ENCODE data around the gene GRIK2.
"Not testable (repeated sequence)": the region's sequence is repeated elsewhere in the genome, so short reads cannot be mapped to it uniquely, and the experiment has no call there.

Gene GRIK2

DNA sequence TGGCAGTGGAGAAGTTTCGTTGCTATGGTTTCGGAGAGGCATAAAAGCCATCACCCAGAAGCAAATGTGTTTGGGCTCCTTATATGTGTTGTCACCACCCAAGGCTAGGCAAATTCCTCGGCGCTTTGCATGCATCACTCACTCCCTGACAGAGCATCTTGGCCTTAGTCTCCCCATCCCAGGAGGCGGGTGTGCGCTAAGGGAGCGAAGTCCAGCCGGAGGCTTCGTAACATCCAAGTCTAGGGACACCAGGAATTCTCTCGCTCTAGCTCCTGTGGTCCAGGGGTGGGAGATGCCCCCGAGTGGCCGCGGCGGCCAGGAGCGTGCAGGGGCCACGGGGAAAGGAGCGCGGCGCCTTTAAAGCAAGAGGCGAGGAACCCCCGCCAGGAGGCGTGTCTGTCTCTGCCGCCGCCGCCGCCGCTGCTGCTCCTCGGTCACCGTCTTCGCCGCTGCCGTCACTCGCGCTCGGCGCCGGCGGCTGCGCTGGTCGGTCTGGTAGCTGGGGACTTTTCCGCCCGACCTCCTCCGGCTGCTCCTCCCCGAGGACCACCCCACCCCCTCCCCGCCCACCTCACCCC, at the start of gene GRIK2:
Gene GRIK2, plus strand, starts transcription at position 458 of the 578 bp plus-strand sequence.
- DNase-seq = peak; percentile 79

DNA sequence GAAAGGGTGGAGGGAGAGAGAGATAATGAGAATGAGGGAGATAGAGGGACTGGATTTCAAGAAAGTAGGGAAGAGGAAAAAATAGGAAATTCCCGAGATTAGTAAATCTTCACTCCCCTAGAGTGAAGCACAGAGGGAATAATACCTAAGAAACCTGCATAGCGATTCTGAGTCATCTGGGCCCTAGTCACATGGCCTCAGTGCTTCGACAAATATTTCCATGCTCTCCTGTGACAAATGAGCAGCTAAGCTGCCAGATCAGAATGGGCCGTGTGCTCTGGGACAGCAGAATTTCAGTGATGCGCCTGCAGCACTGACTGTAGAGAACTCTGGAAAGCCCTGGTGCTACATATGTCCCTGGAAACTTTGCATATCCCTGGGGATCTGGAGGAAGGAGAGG, 48.6 kb upstream of the GRIK2 start:
- no peak for DNase-seq

DNA sequence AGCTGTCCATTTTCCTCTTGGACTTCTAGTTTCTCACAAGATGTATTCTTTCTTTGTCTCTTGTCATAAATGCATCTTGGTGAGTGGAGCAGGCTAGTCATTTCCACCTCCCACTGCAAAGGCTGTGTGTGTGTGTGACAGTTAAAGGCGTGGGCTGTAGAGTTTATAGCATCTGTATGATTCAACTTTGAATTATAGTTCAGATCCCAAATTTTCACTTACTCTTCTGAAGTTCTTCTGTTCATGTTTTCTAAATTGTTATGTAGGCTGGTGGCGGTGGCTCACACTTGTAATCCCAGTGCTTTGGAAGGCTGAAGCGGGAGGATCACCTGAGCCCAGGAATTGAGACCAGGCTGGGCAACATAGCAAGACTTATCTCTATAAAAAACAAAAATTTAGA, 44.7 kb upstream of the GRIK2 start:
- DNase-seq = no peak

DNA sequence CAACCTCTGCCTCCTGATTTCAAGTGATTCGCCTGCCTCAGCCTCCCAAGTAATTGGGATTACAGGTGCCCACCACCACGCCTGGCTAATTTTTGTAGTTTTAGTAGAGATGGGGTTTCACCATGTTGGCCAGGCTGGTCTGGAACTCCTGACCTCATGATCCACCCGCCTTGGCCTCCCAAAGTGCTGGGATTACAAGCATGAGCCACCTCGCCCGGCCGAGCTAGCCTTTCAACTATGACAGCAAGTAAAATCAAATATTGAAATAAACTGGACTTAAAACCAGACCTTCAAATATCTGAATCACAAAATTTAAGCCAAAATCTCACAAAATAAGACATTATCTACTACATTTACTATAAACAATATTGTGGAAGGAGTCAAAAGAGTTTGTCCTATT, 42.9 kb upstream of the GRIK2 start:
- not testable (repeated sequence) for DNase-seq

DNA sequence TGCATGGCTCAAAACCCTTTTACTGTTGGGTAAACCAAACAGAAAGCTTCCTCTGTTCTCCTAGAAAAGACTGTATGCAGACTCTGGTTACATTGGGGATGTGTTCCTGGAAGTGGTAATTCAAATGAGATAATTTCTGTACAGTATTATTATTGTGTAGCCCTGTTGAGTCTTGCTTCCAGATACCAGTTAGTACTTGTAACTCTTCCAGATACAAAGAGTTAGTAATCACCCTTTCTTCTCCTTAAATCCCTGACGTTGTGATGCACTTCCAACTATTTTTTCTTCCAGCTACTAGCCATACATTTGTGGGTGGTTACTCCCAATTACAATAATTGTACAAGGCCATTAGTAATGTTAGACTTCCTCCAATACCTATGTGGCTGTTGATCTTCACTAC, 42.3 kb upstream of the GRIK2 start:
- no peak for DNase-seq

DNA sequence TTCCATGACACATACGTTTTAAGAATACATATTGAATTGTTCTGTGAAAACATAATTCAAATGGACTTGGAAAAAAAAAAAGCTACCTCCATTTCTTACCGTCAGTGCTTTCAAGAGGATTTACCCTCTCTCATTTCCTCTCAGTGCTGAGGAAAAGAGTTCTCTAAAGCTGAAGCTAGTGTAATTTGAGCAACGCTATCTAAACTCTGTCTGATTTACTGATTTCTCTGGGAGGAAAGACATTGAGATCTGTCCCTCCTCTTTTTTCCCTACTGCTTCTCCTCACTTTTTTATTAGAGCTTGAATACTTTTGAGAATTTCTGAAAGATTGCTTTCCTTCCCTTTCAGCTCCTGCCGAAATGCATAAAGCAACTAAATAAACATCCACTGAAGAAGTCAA, 41.2 kb upstream of the GRIK2 start:
- no peak for DNase-seq

DNA sequence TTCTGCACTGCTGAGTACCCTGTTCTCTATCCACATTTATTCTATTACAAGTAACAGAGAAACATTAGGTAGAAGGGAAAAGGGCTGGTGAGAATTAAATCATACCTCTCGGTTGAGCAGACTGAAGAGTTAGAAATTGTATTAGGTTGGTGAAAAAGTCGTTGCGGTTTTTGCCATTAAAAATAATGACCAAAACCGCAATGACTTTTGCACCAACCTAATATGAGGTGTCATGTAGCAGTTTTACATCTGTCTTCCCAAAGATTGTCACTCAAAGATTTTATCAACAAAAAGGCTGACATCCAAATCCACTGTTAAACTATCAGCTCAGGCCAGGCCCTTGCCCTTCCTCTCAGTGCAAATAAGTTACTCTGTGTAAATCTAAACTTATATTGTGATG, 28.3 kb upstream of the GRIK2 start:
- DNase-seq = no peak

DNA sequence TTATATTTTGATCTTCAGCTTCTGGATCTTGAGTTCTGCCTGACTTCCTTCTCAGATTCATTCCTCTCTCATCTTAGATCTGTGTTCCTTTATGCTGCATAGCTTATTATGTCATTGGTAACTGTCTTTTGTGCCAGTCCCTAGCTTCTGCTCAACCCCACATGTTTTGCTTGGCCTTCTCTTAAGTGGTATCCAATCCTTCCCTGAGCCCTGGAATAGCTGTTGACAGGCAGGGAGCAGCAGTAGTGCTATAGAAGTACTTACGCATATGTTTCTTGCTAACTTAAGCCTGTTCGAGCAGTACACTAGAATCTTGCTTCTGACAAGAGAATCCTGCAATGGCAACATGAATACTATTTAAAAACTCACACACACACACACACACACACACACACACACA, 13.6 kb upstream of the GRIK2 start:
- DNase-seq = no peak

DNA sequence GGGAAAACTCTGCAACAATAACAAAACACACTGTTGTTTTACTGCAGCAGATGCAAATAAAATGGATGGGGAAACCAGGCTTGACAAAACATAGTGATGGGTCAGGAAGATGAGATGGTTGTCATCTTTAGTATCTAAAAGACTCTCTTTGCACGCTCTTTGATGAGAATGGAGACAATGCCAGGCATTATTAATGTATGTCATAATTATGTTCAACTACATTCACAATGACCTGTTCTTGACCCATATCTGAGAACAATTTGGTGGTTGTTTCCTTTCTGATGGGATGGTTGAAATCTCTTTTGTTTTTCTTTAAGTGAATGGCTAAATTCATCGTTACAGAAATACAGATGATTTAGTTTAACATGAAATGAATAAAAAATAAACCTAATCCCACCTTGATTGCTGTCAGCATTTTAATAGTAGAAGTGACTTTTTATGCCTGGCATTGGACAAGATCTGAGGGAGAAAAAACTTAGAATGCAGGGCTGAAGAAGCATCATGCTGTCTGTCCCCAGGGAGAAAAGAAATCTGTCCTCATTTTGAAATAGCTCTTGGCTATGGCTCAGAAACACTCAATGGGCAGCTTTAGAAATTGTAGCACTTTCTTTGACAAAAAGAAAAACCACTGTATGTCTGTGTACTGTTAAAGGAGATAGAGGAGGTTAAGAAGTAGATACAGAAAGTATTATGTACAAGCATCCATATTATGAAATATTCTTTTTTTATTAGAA, 12.4 kb upstream of the GRIK2 start:
- DNase-seq = no peak

DNA sequence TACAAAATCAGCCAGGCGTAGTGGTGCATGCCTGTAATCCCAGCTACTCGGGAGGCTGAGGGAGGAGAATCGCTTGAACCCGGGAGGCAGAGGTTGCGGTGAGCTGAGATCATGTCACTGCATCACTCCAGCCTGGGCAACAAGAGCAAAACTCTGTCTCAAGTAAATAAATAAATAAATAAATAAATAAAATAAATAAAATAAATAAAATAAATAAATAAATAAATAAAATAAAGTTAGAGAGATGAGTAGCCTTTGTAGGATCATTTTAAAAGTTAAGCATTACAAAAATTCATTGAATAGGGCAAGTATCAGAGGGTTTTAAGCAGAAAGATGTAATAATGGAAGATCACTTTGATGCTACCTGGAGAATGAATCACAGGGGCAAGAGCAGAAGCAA, 9.8 kb upstream of the GRIK2 start:
- not testable (repeated sequence) for DNase-seq

DNA sequence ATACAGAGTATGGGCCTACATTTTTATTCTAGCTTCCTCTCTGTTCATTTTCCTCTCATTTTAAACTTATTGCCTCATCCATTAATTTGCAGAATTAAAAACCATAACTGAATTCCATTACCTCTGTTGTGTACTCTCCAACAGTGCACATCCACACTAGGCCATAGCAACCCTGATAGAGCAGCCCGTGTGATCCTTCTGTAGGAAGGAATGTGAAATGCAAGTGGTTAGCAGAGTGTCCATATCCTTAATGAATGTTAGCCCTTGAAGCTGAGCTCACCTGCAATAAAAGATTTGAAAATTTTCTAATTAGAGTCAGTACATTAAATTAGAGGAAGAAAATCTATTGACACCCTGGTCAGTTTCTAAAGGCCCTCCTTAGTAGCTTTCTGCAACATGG, 6.5 kb upstream of the GRIK2 start:
- DNase-seq = no peak

DNA sequence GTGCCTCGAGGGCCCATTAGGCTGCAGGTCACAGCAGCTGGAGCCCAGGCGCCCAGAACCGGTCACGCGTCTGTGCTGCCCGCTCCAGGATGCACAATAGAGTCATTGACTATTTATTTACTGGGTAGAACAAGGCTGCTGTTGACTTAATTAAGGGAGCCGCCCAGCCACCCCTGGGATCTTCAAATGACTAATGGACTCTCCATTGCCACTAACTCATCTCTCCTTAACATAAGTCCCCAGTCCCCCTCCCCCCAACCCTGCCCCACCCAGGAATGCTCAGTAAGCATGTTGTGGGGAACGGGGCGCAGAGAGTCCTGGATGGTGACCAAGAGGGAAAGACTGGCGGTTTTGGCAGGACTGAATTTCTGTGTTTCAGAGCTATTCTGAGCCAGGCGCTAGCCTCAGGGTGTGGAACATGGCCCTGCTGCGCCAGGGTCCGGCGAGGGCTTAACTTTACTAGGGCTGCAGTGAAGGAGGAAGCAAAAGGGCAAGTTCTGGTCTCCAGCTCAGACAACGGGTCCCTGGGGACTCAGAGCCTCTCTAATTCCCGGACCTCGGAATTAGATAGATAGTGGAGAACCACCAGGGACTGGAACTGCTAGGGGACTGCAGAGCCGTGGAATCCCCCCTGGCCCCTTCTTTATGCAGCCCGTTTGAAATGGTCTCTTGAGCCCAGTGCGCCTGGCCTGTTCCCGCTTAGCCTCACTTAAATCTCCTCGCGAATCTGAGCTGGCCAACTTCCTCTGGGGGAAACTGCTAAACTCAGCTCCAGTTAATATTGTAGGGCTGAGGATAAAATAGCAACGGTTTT, 1.5 kb upstream of the GRIK2 start:
- no peak for DNase-seq

DNA sequence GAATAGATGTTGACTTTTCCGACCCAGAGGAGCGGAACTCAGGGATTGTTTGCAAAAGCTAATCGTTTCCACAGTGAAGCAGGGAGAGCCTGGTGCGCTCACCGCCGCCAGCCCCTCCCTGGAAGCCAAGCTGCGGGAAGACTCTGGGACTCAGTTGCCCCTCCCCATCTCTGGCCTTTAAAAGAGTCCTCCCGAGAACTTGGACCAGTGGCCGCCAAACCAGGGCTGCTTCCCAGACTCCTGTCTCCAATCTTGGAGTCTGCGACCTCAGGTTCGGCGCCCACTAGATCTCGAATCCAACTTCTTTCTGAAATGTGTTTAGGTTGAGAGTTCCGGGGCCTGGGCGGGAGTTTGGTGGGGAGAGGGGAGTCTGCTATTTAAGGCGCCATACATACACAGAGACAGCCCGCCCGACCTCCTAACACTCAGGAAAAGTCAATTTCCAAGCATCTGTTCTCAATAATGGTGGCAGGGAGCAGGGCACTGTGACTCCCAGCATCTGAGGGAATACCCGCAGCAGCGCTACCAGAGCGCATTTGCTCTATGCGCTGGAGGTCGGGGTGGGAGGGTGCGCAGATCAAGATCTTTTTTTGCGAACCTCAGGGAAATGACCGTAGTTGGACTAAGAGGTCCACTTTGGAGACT, 800 bp upstream of the GRIK2 start:
- no peak for DNase-seq

DNA sequence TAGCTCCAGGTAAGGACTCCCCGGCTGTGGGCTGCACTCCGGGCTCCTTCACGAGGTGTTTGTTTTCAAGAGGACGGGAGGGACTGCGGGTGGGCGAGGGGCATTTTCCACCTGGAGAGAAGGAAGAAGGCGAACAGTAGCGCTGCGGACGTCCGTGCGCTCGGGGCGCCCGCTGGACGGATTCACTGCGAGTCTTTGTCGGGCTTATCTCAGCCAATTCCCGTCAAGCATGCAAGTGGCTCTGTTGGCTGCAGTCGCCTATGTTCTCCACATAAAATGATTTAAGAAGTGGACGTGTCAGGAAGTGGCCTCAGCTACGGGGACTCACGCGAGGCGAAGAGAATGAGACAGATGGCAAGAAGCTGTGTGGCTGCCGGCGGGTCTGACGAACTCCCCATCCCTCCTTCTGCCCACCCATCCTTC, 332 bp downstream of the GRIK2 start:
- DNase-seq = peak; percentile 42

DNA sequence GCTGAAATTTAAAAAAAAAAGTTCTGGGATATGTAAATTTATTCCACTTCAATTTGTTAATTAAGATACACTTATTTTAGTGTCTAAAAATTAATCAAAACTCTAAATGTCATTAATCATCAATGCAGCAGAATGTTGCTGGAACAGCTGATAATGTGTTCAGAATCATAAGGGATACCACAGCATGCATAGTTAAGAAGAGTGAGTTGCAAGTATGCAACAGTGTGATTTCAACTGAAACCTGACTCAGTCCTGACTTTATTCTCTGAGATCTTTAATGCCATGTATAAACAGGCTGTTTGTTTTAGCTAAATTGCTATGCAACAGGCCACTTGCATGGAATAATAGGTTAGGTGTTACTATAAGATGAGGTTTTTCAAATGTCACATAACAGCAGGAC, 1.4 kb downstream of the GRIK2 start:
- no peak for DNase-seq

DNA sequence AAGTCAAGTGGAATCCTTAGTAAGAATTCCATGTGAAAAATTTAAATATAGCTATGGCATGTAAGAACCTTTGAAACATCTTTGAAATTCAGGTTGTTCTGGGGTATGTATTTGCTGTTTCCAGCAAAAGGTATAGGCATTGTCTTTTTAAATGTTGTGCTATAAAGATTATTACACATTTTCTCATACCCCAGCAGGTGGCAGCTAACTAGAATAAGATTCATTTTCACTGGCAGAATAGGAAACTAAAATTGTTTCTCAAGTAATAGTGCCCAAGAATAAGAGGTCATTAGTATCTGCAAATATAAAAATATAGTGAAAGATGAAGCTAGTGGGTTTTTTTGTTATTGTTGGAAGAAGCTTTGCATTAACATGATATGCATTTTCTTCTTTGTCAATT, 1.8 kb downstream of the GRIK2 start:
- DNase-seq = no peak

DNA sequence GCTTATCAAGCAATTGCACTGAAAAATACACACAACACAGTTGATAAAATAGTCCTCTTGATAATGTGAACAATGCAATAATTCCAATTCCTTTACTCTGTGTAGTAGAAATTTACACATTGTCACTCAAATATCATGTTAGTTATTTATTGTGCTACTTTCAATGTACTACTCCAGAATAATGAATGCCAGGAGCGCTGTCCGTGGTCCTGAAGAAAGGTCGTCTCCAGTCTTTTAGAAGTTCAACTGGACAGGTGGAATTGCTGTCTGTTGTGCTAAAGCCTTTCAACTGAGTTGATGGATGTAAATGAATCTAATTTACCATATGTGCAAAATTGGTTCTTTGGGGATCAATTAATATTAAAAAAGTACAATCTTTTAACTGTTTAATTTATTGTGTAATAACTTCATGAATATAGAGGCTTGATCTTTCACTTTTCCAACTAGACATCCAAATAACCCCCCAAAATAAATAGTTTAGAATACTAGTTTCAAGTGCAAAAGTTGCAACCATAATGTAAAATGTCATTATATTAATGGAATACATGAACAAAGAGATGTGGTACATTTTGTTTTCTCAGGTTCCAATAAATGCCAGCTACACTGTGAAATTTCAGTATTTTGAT, 3.2 kb downstream of the GRIK2 start:
- no peak for DNase-seq

DNA sequence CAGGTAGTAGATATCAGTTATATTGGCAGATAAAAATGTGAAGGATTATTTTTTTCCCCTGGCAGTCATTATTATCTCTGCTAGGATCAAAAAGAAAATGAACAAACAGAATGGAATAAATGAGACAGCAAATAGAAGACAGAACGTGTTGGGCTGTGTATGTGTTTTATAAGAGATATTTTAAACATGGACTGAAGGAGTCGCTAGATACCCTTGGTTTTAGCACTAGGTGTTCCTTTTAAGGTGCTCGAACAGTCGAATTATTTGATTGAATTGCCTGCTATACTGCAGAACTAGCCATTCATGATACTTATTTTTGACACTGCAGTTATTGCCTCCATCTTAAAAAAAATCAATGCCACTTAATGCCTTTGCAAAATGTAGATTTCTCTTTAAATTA, 3.7 kb downstream of the GRIK2 start:
- DNase-seq = peak; percentile 56

DNA sequence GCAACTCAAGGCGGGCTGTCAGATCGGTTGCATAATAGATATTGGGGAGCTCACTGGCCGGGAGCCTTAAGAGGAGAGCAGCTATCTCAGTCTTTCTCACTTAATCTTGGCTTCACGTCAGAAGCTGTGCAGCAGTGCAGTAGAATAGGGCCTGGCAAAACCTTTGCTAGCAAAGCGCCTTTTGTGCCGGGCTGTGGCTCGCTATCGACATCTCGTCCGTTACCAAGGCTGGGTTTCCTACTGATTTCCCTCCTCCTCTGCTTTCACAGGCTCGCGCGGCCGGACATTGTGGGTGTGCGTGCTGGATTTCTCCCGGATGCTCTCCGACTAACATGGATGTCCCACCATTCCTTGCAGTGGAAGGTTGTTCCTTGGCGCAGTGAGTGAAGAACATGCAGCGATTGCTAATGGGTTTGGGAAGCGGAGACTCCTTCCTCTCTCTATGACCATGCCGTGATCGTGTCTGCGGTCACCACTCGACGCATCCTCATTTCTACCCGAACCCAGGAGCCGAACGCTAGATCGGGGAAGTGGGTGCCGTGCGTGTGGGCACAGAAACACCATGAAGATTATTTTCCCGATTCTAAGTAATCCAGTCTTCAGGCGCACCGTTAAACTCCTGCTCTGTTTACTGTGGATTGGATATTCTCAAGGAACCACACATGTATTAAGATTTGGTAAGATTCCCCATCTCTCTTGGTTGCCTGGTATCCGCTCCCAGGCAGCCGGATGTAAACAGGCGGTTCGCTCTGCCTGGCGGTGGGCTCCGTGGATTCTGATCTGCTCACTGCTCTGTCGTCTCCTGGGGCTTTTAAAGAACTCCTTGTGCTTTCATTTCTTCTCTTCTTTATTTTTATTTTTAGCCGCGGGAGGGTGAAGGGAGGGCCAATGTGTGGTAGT, 5.5 kb downstream of the GRIK2 start:
- DNase-seq = no peak

DNA sequence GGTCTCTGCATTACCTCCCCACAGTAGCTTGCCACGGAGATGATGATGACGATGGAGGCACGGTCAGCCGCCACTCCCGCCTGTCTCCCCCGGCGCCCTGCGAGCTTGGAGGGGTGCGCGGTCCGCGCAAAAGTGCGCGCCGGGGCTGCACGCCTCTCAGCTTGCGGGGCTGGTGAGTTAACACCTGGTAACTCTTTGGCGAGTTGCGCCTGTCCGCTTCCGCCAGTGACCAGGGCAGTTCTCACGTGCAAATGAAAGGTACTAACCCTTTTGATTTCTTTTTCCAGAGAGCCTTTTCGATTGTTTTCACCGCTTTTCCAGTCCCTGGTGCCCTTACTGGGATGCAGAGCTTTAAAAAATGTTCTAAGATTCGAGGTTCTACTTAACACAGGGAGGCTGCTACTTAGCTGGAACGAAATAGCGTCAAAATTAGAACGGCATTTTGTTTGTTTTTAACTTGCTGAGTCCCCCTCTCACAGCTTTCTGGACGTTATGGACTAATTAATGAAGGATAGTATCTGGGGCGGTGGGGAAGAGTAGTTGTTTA, 6.2 kb downstream of the GRIK2 start:
- DNase-seq = no peak

DNA sequence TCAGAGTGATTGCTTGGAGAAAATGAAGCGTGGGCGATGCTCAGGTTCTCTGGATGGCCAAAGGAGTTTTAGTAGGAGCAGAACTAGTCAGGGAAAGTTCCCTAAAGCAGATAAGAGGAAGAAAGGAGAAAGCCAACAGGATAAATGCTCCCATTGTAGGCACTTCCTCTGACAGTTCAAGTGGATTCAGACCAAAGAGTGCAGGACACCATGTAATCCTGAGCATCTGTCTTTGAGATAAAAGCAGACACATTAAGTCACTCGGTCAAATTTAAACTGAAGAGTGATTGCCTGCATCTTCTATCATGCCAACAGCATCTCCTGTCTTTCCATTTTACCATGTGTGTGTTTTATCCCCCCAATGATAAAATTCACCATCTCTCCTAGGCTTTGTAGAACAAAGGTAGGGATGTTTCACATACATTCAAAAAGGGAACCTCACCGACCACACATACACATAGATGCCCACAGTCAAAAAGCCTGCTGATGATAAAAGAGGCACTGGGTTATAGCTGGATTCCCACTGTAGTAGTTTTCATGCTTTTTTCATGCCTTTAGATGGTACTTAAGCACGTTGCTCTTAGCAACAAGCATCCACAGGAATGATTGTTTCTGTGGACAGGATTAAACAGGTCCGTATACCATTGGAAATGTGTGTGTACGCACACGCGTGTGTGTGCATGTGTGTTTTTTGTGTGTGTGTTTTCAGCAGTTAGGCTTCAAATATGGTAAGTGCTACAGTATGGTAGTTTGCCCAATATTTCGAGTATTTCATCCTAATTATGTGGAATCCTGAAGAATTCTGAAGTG, 7.0 kb downstream of the GRIK2 start:
- no peak for DNase-seq
